NK-92 (cell line): ENCODE results near the gene PVALB.

Experiments
- DNase-seq: peaks from one replicate; lab custom pipeline; 2025; ENCODE audit not compliant: unreplicated experiment; lab: John Stamatoyannopoulos, UW

PVALB gene, protein sequence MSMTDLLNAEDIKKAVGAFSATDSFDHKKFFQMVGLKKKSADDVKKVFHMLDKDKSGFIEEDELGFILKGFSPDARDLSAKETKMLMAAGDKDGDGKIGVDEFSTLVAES

DNA sequence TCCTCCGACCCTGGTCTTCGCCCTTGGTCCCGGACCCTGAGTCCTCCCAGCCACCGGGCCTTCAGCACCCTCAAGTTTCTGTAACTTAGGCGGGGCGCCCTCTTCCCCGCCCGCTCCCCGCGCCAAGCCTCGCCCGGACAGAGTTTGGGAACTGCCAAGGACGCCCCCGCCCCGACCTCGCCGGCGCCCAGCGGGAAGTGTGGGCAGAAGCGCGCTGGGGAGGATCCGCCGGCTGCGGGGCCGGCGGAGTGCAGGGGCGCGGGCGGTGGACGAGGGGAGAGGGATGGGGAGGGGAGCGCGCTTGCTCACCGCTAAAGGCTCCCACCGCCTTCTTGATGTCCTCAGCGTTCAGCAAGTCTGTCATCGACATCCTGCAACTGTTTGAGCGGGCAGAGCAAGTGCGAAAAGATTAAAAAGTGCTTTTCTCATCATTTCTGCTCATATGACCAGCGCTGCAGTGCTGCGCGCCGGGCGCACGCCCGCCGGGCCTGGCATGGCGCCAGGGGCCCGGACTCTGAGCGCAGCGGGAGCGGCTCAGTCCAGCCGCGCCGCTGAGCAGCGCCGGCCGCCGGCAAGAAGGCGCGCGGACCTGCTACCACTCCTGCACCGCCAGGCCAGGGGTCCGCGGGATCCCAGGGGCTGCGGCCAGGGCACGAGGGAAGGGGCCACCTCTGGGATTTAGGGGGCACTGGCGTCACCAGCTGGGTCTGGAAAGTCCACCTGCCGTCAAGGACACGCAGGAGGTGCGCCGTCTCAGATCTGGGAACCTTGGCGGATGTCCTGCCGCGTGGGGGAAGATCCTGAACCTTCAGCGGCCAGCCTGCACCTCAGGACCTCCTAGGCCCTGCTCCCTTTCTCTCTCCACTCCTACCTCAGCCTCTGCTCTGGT, at the start of gene PVALB:
PVALB (minus strand) TSS at position 400 of the 889 bp plus-strand sequence; CDS start at position 370, 30 bp downstream.
- DNase-seq = no peak

DNA sequence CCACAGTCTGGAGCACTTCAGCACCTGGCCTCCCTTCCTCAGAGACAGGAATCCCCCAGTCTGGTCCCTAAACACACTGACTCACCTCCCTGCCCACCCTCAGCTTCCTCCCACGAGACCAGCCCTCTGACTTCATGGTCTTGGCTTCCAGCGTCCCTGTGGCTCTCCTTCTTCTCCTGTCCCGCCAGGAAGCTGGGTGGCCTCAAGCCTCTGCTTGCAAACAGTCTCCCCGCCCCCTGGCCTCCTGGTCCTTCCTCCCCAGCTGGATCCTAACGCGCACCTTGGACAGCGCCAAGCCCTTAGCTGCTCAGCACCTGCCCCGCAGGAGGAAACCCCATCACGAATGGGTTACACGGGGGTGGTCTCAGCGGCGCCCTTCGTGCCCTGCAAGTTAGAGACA, 48.5 kb upstream of the PVALB start:
- no peak for DNase-seq

DNA sequence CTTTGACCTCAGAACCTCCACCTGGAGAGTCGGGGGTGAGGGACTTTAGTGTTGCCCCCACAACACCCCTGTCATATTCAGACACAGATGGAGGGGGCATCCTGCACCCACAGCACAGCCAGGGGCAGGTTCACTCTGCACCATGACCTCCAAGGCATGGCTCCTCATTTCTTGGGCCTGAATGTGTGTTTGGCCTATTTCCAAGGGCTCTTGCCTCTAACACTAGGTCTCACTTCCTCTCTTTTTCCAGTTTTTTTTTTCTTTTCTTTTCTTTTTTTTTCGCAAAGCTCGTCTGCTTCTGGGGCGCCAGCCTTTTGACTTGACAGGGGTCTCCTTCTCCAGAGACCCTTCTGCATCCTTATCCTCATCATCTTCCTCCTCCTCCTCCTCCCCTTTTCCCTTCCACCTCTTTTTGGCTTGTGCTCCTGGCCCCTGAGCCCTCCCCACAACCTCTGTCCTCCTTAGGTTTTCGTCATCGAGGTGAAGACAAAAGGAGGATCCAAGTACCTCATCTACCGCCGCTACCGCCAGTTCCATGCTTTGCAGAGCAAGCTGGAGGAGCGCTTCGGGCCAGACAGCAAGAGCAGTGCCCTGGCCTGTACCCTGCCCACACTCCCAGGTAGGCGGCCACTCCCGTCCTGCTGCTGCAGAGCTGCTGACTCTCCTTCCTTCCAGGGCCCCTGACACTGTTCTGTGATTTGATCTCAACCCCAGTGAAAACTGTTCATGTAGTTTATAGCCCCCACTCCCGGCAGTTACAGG, 47.8 kb upstream of the PVALB start:
- DNase-seq = no peak

DNA sequence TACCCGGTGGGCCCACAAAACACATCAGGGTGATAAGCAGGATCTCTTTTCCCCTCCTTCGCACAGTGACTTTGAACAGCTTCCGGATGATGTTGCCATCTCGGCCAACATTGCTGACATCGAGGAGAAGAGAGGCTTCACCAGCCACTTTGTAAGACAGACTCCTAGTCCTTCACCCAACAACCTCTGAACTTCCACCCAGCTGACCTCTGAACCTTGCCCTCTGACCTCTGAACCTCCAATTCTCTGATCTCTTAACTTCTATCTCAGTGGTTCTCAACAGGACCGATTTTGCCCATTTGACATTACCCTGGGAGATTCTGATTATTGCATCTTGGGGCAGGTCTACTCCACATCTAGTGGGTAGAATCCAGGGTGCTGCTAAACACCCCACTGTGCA, 47.1 kb upstream of the PVALB start:
- DNase-seq = no peak

DNA sequence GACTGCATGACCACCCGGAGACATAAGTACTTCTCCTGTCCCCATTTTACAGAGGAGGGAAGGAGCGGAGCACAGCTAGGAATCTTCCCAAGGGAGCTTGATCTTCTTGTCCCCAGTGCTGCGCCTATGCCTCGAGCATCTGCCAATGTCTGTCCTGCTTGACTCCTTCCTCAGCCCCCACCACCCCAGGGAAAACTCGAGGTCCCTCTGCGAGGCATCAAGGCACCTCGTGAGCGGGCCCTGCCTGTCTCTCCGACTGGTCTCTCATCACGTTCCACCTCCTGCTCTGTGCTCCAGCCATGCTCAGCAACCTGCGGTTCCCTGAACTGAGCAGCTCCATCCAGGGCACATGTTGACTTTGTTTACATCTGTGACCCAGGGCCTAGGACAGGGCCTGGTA, 46.4 kb upstream of the PVALB start:
- DNase-seq = no peak

DNA sequence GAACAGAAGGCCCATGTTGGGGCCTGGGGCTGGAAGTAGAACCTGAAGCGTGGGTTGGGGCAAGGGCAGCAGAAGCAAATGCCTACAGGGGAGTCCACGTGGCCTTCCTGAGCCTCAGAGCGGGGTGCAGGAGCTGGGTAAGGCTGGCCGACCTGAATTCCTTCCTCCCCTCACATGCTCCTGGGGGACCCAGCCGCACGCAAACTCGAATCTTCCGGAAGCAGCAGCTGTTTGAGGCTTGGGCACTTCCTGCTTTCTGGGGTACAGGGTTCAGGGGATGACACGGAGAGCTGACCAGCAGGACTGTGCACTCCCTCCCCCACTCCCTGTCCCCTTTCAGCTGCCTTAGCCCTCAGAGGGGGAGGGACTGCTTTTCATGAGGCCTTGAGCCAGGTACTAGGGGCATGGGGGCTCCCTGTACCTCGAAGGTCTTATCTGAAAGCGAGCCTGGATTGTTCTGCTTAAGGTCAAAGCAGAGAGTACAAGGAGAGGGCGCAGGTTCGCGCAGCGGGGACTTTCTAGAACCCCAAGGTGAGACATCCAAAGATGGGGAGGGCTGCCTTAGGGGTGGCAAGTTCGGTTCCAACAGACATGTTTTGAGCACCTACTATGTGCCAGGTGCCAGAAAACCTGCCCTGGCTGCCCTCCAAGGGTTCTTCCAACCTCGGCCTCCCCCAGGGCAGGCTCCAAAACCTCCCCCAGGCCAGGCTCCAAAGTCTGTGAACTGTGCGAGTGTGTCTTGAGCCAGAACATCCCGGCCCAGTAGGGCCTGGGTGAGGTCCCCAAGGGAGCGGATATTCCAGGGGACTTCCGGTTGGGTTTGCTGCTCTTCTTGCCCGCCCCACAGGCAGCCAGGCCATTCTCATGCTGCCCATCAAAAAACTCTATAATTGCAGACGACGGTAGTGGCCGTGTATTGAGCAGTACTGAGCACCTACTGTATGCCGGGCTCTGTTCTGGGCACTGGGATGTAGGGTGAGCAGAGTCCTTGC, 45.7 kb upstream of the PVALB start:
- DNase-seq = no peak

DNA sequence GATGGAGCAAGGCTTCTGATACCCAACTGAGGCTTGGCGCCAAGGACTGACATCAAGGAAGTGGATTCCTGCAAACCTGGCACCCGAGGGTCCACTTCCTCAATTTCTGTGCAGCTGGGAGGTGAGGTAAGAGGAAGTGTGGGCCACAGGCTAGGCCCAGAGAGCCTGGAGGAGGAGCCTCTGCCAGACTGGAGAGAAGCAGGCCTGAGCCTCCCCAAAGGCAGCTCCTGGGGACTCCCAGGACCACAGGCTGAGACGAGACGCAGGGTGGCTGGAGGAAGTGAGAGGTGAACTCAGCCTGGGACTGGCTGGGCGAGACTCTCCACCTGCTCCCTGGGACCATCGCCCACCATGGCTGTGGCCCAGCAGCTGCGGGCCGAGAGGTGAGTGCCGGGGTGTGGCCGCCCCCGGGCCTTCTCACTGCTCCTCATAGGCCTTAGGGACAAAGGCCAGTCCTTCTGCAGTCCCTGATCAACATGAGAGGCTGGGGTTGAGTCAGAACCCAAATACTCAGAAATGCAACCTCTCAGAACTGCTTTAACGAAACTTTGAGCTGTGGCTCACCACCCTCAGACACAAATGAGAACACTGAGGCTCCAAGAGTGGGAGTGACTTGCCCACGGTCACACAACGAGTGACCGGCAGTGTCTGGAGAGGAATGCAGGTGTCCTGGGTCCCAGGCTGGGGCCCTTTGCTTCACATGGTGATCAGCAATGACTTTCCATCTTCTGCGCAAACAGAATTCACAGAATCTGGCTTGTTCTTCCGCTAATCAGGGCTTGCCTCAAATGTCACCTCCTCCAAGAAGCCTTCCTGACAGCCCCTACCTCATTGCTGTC, 44.2 kb upstream of the PVALB start, which contains the start of gene NCF4:
NCF4 (plus strand) TSS at position 186 of the 839 bp plus-strand sequence; CDS start at position 352, 166 bp downstream.
- no peak for DNase-seq

DNA sequence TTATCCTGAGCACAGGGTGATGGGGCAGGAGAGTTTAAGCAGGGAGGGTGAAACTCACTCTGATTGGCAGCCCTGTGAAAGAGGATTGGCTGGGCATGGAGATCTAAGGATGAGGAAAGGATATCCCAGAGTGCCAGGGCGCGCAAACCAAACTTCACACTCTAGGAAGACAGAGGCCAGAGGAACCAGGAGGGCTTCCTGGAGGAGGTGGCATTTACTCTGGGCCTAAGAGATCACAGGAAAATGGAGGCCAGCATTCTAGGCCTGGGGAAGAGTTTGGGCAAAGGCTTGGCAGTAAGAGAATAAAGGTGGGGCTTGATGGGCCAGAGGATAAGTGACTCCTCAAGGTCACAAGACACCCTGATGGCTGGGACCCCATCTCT, 43.6 kb upstream of the PVALB start:
- no peak for DNase-seq

DNA sequence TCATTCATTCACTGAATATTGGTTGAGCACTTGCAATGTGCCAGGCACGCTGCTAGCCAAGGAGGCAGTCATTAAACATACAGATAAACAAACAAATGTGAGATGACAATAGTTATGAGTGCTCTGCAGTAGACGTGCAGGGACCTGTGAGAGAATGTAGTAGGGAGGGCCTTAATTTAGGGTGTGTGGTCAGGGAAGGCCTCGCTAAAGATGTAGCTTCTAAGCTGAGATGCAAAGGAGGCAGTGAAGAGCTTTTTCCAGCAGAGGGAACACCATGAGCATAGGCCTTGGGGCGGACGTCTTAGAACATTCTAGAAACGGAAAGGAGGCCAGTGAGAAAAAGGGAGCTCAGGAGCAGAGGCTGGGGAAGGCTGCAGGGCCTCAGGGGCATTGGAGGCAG, 43.2 kb upstream of the PVALB start:
- DNase-seq = no peak

DNA sequence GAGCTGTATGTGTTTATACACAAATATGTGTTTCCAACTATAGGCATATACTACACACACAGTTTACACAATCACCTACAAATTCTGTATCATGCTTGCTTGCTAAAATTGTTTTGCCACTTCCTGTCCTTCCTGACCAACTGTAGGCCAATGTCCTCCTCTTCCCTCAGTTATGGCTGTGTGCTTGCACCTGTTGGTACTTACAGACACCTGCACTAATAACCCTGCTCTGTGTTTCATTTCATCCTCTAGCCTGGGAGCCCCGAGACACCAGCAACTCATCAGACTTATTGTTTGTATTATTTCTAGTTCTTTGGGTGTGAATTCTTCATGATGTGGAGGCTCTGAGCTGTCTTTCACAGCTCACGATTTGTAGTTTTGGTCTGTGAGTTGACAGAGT, 42.1 kb upstream of the PVALB start:
- DNase-seq = no peak

DNA sequence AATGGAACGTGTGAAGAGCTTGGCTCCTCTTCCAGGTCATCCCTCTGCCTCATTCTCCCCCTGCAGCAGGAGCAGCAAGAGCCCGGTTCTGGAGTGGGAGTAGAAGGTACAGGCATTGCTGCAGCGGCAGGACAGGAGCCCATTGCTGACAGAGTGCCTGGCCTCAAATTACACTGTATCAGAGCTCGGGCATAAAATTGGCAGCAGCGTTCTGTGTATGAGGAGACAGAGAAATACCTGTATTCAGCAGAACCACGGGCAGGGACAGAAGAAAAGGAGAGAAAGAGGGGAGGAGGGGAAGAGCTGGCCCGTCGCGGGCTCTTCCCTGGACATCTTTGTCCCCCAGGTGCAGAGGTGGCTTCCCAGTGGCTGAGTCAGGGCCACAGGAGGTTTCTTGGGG, 41.3 kb upstream of the PVALB start:
- DNase-seq = no peak

DNA sequence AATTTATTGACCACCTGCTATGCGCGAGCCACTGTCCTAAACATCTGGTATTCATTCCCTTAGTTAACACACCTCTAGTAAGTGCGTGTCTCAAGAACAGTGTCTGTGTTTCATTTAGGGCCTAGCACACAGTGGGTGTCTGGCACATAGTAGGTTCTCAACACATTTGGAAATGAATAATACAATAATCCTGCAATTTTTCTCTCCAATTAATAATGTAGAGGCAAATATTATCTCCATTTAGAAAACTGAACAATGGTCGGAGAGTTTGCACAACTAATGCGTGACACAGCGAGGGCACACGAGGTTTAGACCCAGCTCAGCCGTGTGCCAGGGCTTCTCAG, 39.9 kb upstream of the PVALB start:
- DNase-seq = no peak

DNA sequence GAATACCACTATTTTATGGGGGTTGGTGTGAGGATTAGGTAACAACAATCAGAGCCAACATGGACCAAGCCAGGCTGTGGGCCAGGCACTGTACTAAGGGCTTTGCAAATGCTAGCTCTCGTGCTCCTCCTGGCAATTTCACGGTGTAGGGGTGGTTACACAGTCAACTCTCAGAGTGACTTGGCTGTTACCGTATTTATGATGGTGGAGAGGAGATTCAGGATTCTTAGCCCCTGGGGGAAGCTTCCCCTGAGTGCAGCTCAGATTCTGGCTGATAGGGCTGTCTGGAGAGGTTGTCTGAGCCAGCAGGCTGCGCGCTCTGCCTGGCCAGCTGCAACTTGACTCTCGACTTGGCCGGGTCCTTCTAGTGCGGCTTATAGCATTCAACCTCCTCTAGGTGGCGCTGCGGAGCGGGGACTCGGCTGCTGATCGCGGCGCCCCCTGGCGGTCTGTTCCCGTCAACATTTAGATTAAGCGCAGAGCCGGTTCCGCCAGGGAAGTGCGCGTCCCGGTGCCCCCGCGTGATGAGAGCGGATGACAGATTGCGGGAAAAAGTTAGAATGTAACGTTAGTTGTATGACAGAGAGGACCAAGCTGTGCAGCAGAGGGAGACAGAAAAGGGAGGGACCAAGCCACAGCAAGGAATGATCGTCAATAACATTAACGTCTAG, 39.4 kb upstream of the PVALB start:
- peak; percentile 49 for DNase-seq

DNA sequence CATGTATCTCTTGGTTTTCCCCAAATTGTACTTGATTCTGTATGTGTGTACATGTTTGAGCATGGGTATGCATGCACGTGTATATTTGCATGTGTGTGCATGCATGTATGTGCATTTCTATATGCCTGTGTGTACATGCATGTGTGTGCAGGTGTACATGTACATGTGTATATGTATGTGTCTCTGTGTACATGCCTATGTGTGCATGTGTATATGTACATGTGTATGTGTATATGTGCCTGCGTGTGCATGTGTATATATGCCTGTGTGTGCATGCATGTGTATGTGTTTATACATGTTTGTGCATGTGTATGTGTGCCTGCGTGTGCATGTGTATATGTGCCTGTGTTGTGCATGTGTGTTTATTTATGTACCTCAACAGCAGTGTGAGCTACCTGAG, 38.6 kb upstream of the PVALB start:
- no peak for DNase-seq

DNA sequence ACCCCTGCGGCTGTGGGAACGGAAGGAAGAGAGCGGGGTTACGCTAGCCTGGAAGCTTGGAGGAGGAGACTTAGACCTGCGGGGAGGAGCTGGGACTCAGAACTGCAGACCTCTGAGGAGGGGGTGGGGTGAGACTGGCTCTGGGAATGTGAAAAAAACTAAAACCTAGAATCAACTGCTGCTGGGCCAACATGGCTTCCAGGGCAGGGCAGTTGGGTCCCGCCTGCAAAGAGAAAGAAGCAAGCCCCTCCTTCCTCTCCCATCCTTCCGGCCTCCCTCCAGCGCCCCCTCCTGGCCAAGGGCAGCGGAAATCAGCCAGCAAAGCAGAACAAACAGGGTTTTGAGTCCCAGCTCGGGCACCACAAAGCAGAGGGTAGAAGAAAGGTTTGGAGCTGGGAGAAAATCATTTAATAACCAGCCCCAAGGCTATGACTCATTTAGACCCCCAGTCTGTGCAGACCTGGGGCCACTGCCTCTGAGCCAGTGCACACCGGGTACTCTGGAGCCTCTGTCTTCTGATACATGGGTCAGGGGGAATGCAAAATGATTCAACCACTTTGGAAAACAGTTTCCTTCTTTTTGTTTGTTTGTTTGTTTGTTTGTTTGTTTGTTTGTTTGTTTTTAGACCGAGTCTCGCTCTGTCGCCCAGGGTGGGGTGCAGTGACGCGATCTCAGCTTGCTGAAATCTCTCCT, 36.7 kb upstream of the PVALB start:
- peak; percentile 21 for DNase-seq

DNA sequence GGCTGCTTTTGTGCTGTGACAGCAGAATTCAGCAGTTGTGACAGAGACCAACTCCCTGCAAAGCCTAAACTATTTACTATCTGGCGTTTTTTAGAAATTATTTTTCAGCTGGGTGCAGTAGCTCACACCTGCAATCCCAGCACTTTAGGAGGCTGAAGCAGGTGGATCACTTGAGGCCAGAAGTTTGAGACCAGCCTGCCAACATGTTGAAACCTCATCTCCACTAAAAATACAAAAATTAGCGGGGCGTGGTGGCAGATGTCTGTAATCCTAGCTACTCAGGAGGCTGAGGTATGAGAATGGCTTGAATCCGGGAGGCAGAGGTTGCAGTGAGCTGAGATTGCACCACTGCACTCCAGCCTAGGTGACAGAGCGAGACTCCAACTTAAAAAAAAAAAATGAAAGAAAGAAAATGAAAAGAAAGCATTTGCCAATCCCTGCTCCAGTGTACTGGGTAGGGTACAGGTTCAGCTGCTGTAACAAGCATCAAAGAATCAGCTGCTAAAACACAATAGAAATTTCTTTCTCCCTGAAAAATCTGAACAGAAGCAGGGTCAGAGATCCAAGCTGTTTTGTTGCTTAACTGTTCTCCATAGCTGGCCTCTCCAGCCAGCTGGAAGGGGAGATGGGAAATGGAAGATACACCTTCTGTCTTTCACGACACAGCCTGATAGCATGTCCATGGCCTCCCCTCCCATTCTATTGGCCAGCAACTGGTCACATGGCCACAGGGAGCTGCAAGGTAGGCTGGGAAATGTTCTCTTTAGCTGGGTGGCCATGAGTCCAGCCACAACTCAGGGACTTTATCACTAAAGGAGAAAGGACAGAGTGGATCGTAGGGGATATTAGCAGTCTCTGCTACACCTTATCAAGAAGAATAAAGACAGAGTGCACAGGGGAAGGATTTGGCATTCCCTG, 35.5 kb upstream of the PVALB start:
- DNase-seq = no peak

DNA sequence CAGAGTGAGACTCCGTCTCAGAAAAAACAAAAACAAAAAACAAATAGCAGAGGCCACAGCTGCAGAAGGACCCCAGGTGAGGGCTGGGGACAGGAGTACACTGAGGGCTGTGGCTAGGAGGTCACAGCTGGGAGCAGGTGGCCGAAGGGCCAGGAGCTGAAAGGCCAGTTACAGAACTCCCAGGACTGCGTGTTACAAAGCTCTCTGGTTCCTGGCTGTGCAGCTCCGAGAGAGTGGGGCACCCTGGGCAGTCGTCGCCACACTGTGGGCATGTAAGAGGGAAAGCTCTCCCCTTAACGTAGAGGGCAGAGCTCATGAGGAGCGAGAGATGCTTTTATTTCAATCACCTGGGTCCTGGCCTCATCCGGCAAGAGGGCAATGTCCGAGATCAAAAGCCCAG, 33.8 kb upstream of the PVALB start:
- DNase-seq = no peak

DNA sequence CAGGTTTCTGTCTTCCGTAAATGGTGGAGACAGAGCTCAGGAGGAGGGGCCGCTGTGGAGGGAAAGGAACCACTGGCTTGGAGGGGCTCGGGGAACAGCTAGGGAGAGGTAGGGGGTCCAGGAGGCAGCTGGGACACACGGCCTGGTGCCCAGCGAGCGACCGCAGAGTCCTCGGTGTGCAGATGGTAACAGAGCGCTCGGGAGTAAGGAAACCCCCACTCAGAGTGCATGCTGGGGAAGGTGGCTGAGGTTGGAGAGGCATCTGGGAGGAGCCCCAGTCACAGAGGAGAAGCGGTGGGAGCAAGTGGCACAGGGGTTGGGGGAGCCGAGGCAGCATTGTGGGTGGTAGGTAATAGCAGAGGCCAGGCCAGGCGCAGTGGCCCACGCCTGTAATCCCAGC, 33.2 kb upstream of the PVALB start:
- no peak for DNase-seq
